Measurements from ENCODE around the gene ATAD3B. TPM values are rescaled to one million over a fixed set of nuclear protein-coding genes. Genes with fewer than 3 reads are reported as not detected.
"Not testable (repeated sequence)": the region's sequence is repeated elsewhere in the genome, so short reads cannot be mapped to it uniquely, and the experiment has no call there.

Gene ATAD3B
- polyA plus RNA-seq, 4 donors = 17.4 to 34.5 (median 19.4) TPM

- Histone ChIP-seq H3K36me3 (ENCODE audit: control insufficient read depth in 3 of 3, insufficient read depth in 2 of 3, low read depth in 1 of 3, low read length in 3 of 3) (peaks cover 0 to 64% (median 17%) of the 10 kb centered on the region in 3 donors), H3K4me1 (ENCODE audit: control insufficient read depth in 3 of 3, insufficient read depth in 2 of 3, low read depth in 1 of 3, low read length in 2 of 3) (no peaks in the 10 kb centered on the region), H3K9me3 (ENCODE audit: control insufficient read depth in 2 of 2, insufficient read depth in 1 of 2, low read depth in 1 of 2, low read length in 1 of 2) (peaks cover 0 to 21% of the 10 kb centered on the region in 2 donors), H3K4me3 (ENCODE audit: low read depth in 1 of 3, low read length in 3 of 3) (no peak overlapping the region), H3K27me3 (ENCODE audit: control insufficient read depth in 3 of 3, insufficient read depth in 3 of 3, low read length in 3 of 3) (no peaks in the 10 kb centered on the region), H3K27ac (ENCODE audit: low read depth in 1 of 3, low read length in 2 of 3) (no peak overlapping the region)
- FAIRE-seq (no peak), DNase-seq (no peak)
- WGBS, 3 donors = 98 to 100% (median 99%) methylated on average over 8 of the region's 8 CpGs
Observed at GRCh38 chr1:1529936-1530335, 58.4 kb downstream of the ATAD3B start.

GRCh38 chr1:1531947-1532346, 60.4 kb downstream of the ATAD3B start:
- FAIRE-seq = no peak
- Histone ChIP-seq H3K36me3 (ENCODE audit: control insufficient read depth in 3 of 3, insufficient read depth in 2 of 3, low read depth in 1 of 3, low read length in 3 of 3) (peaks cover 0 to 52% (median 17%) of the 10 kb centered on the region in 3 donors), H3K27ac (ENCODE audit: low read depth in 1 of 3, low read length in 2 of 3) (no peak overlapping the region), H3K9me3 (ENCODE audit: control insufficient read depth in 2 of 2, insufficient read depth in 1 of 2, low read depth in 1 of 2, low read length in 1 of 2) (peaks cover 0 to 21% of the 10 kb centered on the region in 2 donors), H3K27me3 (ENCODE audit: control insufficient read depth in 3 of 3, insufficient read depth in 3 of 3, low read length in 3 of 3) (no peaks in the 10 kb centered on the region), H3K4me3 (ENCODE audit: low read depth in 1 of 3, low read length in 3 of 3) (no peak overlapping the region), H3K4me1 (ENCODE audit: control insufficient read depth in 3 of 3, insufficient read depth in 2 of 3, low read depth in 1 of 3, low read length in 2 of 3) (no peaks in the 10 kb centered on the region)
- WGBS, 3 donors = 84 to 95% (median 90%) methylated on average over 4 of the region's 4 CpGs
- no peak for DNase-seq

DNA sequence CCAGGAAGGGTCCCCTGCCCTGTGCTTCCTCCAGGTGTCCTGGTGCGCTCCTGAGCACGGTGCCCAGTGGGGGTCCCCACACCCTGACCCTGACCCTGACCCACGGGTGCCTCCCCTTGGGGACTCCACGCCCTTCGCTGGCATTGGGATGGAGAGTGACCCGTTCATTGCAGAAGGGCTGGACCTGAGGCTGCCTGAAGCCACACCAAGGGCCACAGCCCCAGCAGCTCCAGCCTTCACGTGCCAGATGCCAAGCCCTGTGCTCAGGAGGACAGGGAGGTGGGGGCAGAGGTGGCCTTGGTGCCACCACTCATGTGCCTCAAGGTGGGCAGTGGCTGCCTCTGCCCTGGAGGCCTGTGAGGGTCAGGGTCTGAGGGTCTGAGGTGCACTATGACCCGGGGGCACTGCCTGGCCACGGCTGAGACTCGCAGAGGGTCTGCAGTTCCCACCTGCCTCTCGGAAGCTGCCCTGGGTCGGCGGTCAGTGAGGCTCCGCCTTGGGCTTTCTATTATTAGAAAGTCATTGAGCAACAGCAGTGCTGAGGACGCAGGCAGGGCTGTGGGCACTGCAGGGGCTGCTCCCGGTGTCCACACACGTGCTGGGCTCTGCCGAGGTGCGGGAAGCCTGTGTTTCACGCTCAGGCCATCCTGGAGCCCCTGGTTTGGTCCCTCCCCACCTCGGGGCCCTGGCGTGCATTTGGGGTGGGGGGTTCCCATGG, 61.8 kb downstream of the ATAD3B start:
- not testable (repeated sequence) for H3K4me1 ChIP-seq (ENCODE audit: control insufficient read depth in 3 of 3, insufficient read depth in 2 of 3, low read depth in 1 of 3, low read length in 2 of 3); FAIRE-seq; H3K27ac ChIP-seq (ENCODE audit: low read depth in 1 of 3, low read length in 2 of 3); H3K4me3 ChIP-seq (ENCODE audit: low read depth in 1 of 3, low read length in 3 of 3); DNase-seq; H3K27me3 ChIP-seq (ENCODE audit: control insufficient read depth in 3 of 3, insufficient read depth in 3 of 3, low read length in 3 of 3)
- 72 to 81% (median 77%) methylated on average over 12 to 20 of the region's 22 CpGs for WGBS, 3 donors
- H3K36me3 ChIP-seq (ENCODE audit: control insufficient read depth in 3 of 3, insufficient read depth in 2 of 3, low read depth in 1 of 3, low read length in 3 of 3) = peaks cover 0 to 42% (median 7%) of the 10 kb centered on the region in 3 donors
- H3K9me3 ChIP-seq (ENCODE audit: control insufficient read depth in 2 of 2, insufficient read depth in 1 of 2, low read depth in 1 of 2, low read length in 1 of 2) = peaks cover 0 to 21% of the 10 kb centered on the region in 2 donors

DNA sequence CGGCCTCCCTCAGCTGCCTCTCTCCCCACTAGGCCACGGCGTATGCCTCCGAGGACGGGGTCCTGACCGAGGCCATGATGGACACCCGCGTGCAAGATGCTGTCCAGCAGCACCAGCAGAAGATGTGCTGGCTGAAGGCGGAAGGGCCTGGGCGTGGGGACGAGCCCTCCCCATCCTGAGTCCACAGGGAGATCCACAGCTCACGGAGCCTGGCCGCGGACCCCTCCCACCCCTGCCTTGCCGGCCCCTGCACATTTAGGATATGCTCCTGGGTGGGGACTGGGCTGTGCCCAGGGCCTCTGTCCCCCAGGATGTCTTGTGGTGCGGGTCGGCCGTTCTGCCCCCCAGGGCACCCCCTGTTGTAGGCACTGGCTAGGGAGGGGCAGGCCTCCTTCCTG, 62.3 kb downstream of the ATAD3B start:
- not testable (repeated sequence) for DNase-seq; H3K4me1 ChIP-seq (ENCODE audit: control insufficient read depth in 3 of 3, insufficient read depth in 2 of 3, low read depth in 1 of 3, low read length in 2 of 3); H3K4me3 ChIP-seq (ENCODE audit: low read depth in 1 of 3, low read length in 3 of 3); H3K27ac ChIP-seq (ENCODE audit: low read depth in 1 of 3, low read length in 2 of 3); FAIRE-seq; H3K27me3 ChIP-seq (ENCODE audit: control insufficient read depth in 3 of 3, insufficient read depth in 3 of 3, low read length in 3 of 3)
- WGBS, 3 donors = 85 to 94% (median 85%) methylated on average over 13 to 17 of the region's 18 CpGs
- H3K9me3 ChIP-seq (ENCODE audit: control insufficient read depth in 2 of 2, insufficient read depth in 1 of 2, low read depth in 1 of 2, low read length in 1 of 2) = peaks cover 0 to 21% of the 10 kb centered on the region in 2 donors
- H3K36me3 ChIP-seq (ENCODE audit: control insufficient read depth in 3 of 3, insufficient read depth in 2 of 3, low read depth in 1 of 3, low read length in 3 of 3) = peaks cover 0 to 39% (median 3%) of the 10 kb centered on the region in 3 donors

- peaks cover 0 to 17% of the 10 kb centered on the region in 2 donors for H3K9me3 ChIP-seq (ENCODE audit: control insufficient read depth in 2 of 2, insufficient read depth in 1 of 2, low read depth in 1 of 2, low read length in 1 of 2)
- H3K27ac ChIP-seq (ENCODE audit: low read depth in 1 of 3, low read length in 2 of 3) = no peak overlapping the region
- peaks cover 0 to 33% (median 2%) of the 10 kb centered on the region in 3 donors for H3K36me3 ChIP-seq (ENCODE audit: control insufficient read depth in 3 of 3, insufficient read depth in 2 of 3, low read depth in 1 of 3, low read length in 3 of 3)
- no peak overlapping the region for H3K4me3 ChIP-seq (ENCODE audit: low read depth in 1 of 3, low read length in 3 of 3)
- H3K27me3 ChIP-seq (ENCODE audit: control insufficient read depth in 3 of 3, insufficient read depth in 3 of 3, low read length in 3 of 3) = peaks cover 0 to 12% (median 0%) of the 10 kb centered on the region in 3 donors
- FAIRE-seq (no peak), DNase-seq (no peak)
- WGBS, 3 donors = 82 to 88% (median 86%) methylated on average over 22 to 31 of the region's 31 CpGs
- no peaks in the 10 kb centered on the region for H3K4me1 ChIP-seq (ENCODE audit: control insufficient read depth in 3 of 3, insufficient read depth in 2 of 3, low read depth in 1 of 3, low read length in 2 of 3)
Observed at GRCh38 chr1:1534401-1535154, 63.0 kb downstream of the ATAD3B start.

DNA sequence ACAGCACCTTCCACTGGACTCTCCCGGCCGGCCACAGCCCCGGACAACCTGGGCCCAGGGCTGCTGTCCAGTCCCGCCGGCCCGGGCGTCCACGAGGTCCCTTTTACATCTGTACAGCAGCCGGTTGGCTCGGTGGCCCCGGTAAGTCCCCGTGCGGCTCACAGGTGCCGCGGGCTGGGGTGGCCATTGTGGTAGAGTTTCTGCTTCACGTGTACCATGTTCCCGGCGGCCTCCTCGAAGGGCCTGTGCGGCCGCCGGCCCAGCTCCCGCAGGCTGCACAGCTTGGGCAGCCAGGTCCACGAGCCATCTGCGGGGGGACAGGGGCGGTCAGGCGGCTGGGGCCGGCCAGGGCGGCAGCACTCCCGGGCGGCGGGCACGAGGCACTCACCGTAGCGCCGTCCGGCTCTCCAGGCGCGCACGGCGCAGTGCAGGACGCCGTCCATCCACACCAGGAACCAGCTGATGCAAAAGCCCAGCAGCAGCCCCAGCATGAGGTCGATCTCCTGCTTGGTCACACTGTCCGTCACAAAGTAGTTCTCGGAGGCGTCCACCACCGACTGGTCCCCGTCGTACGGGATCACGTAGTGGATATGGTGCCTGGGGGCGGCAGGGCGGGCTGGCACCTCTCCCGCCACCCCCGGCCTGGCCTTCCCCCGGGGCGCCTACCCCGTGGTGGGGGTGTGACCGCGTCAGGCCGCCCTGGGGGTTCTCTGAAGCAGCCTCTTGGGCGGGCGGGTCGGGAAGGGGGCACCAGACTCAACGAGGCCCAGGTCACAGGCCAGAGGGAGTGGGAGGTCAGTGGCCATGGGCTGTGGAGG, 63.8 kb downstream of the ATAD3B start:
- peaks cover 0 to 9% of the 10 kb centered on the region in 2 donors for H3K9me3 ChIP-seq (ENCODE audit: control insufficient read depth in 2 of 2, insufficient read depth in 1 of 2, low read depth in 1 of 2, low read length in 1 of 2)
- peaks cover 0 to 13% (median 0%) of the 10 kb centered on the region in 3 donors for H3K27me3 ChIP-seq (ENCODE audit: control insufficient read depth in 3 of 3, insufficient read depth in 3 of 3, low read length in 3 of 3)
- H3K4me3 ChIP-seq (ENCODE audit: low read depth in 1 of 3, low read length in 3 of 3) = no peak overlapping the region
- no peak for DNase-seq
- peaks cover 0 to 25% (median 0%) of the 10 kb centered on the region in 3 donors for H3K36me3 ChIP-seq (ENCODE audit: control insufficient read depth in 3 of 3, insufficient read depth in 2 of 3, low read depth in 1 of 3, low read length in 3 of 3)
- 91 to 93% (median 93%) methylated on average over 58 to 66 of the region's 66 CpGs for WGBS, 3 donors
- H3K4me1 ChIP-seq (ENCODE audit: control insufficient read depth in 3 of 3, insufficient read depth in 2 of 3, low read depth in 1 of 3, low read length in 2 of 3) = no peaks in the 10 kb centered on the region
- FAIRE-seq = no peak
- H3K27ac ChIP-seq (ENCODE audit: low read depth in 1 of 3, low read length in 2 of 3) = no peak overlapping the region

- no peak for FAIRE-seq
- no peak for DNase-seq
Observed at GRCh38 chr1:1536019-1536937, 64.7 kb downstream of the ATAD3B start.

More at GRCh38 chr1:1536019-1536937, 64.7 kb downstream of the ATAD3B start:
- H3K27me3 ChIP-seq (ENCODE audit: control insufficient read depth in 3 of 3, insufficient read depth in 3 of 3, low read length in 3 of 3) = peaks cover 0 to 13% (median 0%) of the 10 kb centered on the region in 3 donors
- H3K36me3 ChIP-seq (ENCODE audit: control insufficient read depth in 3 of 3, insufficient read depth in 2 of 3, low read depth in 1 of 3, low read length in 3 of 3) = peaks cover 0 to 27% (median 0%) of the 10 kb centered on the region in 3 donors
- WGBS, 3 donors = 66 to 85% (median 80%) methylated on average over 33 to 48 of the region's 48 CpGs
- peaks cover 0 to 6% of the 10 kb centered on the region in 2 donors for H3K9me3 ChIP-seq (ENCODE audit: control insufficient read depth in 2 of 2, insufficient read depth in 1 of 2, low read depth in 1 of 2, low read length in 1 of 2)
- no peaks in the 10 kb centered on the region for H3K4me1 ChIP-seq (ENCODE audit: control insufficient read depth in 3 of 3, insufficient read depth in 2 of 3, low read depth in 1 of 3, low read length in 2 of 3)
- H3K4me3 ChIP-seq (ENCODE audit: low read depth in 1 of 3, low read length in 3 of 3) = no peak overlapping the region
- no peak overlapping the region for H3K27ac ChIP-seq (ENCODE audit: low read depth in 1 of 3, low read length in 2 of 3)
